H1 (cell line): ENCODE measurements around the gene RIT2.

Source experiments
- CHD2 ChIP-seq: IDR thresholded peaks from 2 replicates; pipeline ENCODE4 v1.6.1; 2012; ENCODE audit warnings: low read length, improper control_type of control experiment
- CTCF ChIP-seq, 3 experiments: IDR thresholded peaks; 1 replicate in 2 of 3; 2 replicates in 1 of 3; pipeline versions ENCODE4 v1.5.1 to v1.6.1; 2011; ENCODE audit warnings: low read length in 3 of 3, mild to moderate bottlenecking in 3 of 3, inconsistent platforms in 2 of 3, low read depth in 1 of 3, moderate library complexity in 1 of 3; ENCODE audit not compliant: insufficient read depth in 1 of 3; ENCODE audit errors: control extremely low read depth in 1 of 3
- EZH2 ChIP-seq: fragments of 200-600 bp; sonication (generic); IDR thresholded peaks from 2 replicates; pipeline ENCODE4 v1.7.1; 2012; ENCODE audit warnings: low read depth, mild to moderate bottlenecking, moderate library complexity, low read length, inconsistent platforms; ENCODE audit not compliant: severe bottlenecking

- TF ChIP-seq CHD2 (no peak), EZH2 (no peak), CTCF (IDR thresholded peaks at IDR 0.05; ENCODE audit: control extremely low read depth in 1 of 3, insufficient read depth in 1 of 3, low read depth in 1 of 3, low read length in 3 of 3) (no peak)
These were observed 316.8 kb downstream of the RIT2 start for GRCh38 chr18:42798606-42799170.
